SK-N-SH (cell line): ENCODE measurements around the gene VEGFA. TPM values are rescaled to one million over a fixed set of nuclear protein-coding genes. Genes with fewer than 3 reads are reported as not detected.

Experiments
- CTCF ChIA-PET: fragments of 300-600, 350-600 bp; formaldehyde crosslinking; extraction: SDS; loops from one replicate; lab custom pipeline; 2021; lab: Yijun Ruan, JAX
- POLR2A ChIA-PET: fragments of 350-600 bp; sonication (Branson Sonifier 250); formaldehyde crosslinking; extraction: SDS; loops from one replicate; lab custom pipeline; 2020; ENCODE audit warnings: antibody characterized with exemption, inconsistent platforms; lab: Yijun Ruan, JAX
- DNase-seq: peaks from one replicate; pipeline ENCODE4 v3.0.0; 2012
- H2AFZ ChIP-seq: fragments of 200-600 bp; sonication (generic); 2 replicates; pipeline ENCODE4 v1.8.1; 2016; ENCODE audit warnings: antibody characterized with exemption, mild to moderate bottlenecking, low read depth
- H3F3A ChIP-seq: fragments of 200-600 bp; sonication (generic); replicated peaks from 2 replicates; pipeline ENCODE3; 2016; ENCODE audit warnings: antibody characterized with exemption, mild to moderate bottlenecking; ENCODE audit not compliant: insufficient read depth
- H3K27ac ChIP-seq, 2 experiments: fragments of 200-500 bp in 1 of 2; fragments of 200-600 bp in 1 of 2; sonication (Bioruptor generic) in 1 of 2; sonication (generic), shearing (Covaris generic) in 1 of 2; 2 replicates each; pipeline versions ENCODE4 v1.5.1 to v1.6.1; 2014 to 2016; ENCODE audit warnings: low read depth in 2 of 2, inconsistent platforms in 1 of 2, low read length in 1 of 2, mild to moderate bottlenecking in 1 of 2, mixed read lengths in 1 of 2
- H3K27me3 ChIP-seq: fragments of 200-600 bp; sonication (generic), shearing (Covaris generic); 2 replicates; pipeline ENCODE4 v1.6.1; 2016; ENCODE audit warnings: mixed run types; ENCODE audit not compliant: insufficient read depth
- H3K36me3 ChIP-seq, 2 experiments: fragments of 200-500 bp in 1 of 2; fragments of 200-600 bp in 1 of 2; sonication (Bioruptor generic) in 1 of 2; sonication (generic) in 1 of 2; replicated peaks in 1 of 2; 2 replicates each; pipeline versions ENCODE3 to v1.5.1; 2014 to 2016; ENCODE audit warnings: low read length in 1 of 2, mild to moderate bottlenecking in 1 of 2; ENCODE audit not compliant: insufficient read depth in 2 of 2, control insufficient read depth in 1 of 2
- H3K4me1 ChIP-seq, 2 experiments: fragments of 200-500 bp in 1 of 2; fragments of 200-600 bp in 1 of 2; sonication (Bioruptor generic) in 1 of 2; sonication (generic), shearing (Covaris generic) in 1 of 2; 2 replicates each; pipeline versions ENCODE4 v1.5.1 to v1.6.1; 2014 to 2016; ENCODE audit warnings: low read depth in 1 of 2, low read length in 1 of 2, mixed run types in 1 of 2; ENCODE audit not compliant: insufficient read depth in 2 of 2, control insufficient read depth in 1 of 2
- H3K4me2 ChIP-seq: fragments of 200-600 bp; sonication (generic), shearing (Covaris generic); 2 replicates; pipeline ENCODE4 v1.6.1; 2017; ENCODE audit warnings: mixed run types
- H3K4me3 ChIP-seq, 2 experiments: fragments of 200-500 bp in 1 of 2; fragments of 200-600 bp in 1 of 2; sonication (Bioruptor generic) in 1 of 2; sonication (generic), shearing (Covaris generic) in 1 of 2; 2 replicates each; pipeline versions ENCODE4 v1.5.1 to v1.8.1; 2014 to 2016; ENCODE audit warnings: low read depth in 2 of 2, inconsistent platforms in 1 of 2, low read length in 1 of 2, mild to moderate bottlenecking in 1 of 2, mixed read lengths in 1 of 2, moderate library complexity in 1 of 2
- H3K79me2 ChIP-seq: fragments of 200-600 bp; sonication (generic); 2 replicates; pipeline ENCODE4 v1.8.1; 2017; ENCODE audit warnings: mild to moderate bottlenecking; ENCODE audit not compliant: insufficient read depth
- H3K9ac ChIP-seq: fragments of 200-600 bp; sonication (generic); 2 replicates; pipeline ENCODE4 v1.6.1; 2017; ENCODE audit warnings: mixed run types
- H3K9me2 ChIP-seq: fragments of 200-600 bp; sonication (generic); 2 replicates; pipeline ENCODE4 v1.6.1; 2017; ENCODE audit warnings: mixed run types
- H3K9me3 ChIP-seq: fragments of 200-600 bp; sonication (generic); 2 replicates; pipeline ENCODE4 v1.6.1; 2017; ENCODE audit warnings: mixed run types, mild to moderate bottlenecking, moderate library complexity
- H4K20me1 ChIP-seq: fragments of 200-600 bp; sonication (generic); 2 replicates; pipeline ENCODE4 v1.6.1; 2017; ENCODE audit warnings: mild to moderate bottlenecking, mixed run types; ENCODE audit not compliant: insufficient read depth
- ELF1 ChIP-seq: IDR thresholded peaks from 2 replicates; pipeline ENCODE4 v1.4.0; 2012
- FOXJ3 ChIP-seq: sonication (generic); formaldehyde crosslinking; IDR thresholded peaks from 2 replicates; pipeline ENCODE4 v1.5.1; 2020; ENCODE audit warnings: mild to moderate bottlenecking, missing genetic modification reagents
- GATA2 ChIP-seq: sonication (generic); formaldehyde crosslinking; IDR thresholded peaks from 2 replicates; pipeline ENCODE4 v1.5.0; 2020; ENCODE audit warnings: mild to moderate bottlenecking, missing genetic modification reagents
- MEF2A ChIP-seq: IDR thresholded peaks from 2 replicates; pipeline ENCODE4 v1.4.0; 2012; ENCODE audit warnings: low read depth, borderline replicate concordance
- NRF1 ChIP-seq: IDR thresholded peaks from 2 replicates; pipeline ENCODE4 v1.6.1; 2012; ENCODE audit warnings: low read depth, mild to moderate bottlenecking, low read length
- POLR2AphosphoS5 ChIP-seq: IDR thresholded peaks from 2 replicates; pipeline ENCODE4 v1.6.1; 2012; ENCODE audit warnings: low read depth, low read length
- RAD21 ChIP-seq: IDR thresholded peaks from 2 replicates; pipeline ENCODE4 v1.6.1; 2012; ENCODE audit warnings: mild to moderate bottlenecking, low read length
- TAF1 ChIP-seq: IDR thresholded peaks from 2 replicates; pipeline ENCODE4 v1.6.1; 2012; ENCODE audit warnings: low read depth, mild to moderate bottlenecking, low read length, moderate library complexity, borderline replicate concordance
- TCF12 ChIP-seq: IDR thresholded peaks from 2 replicates; pipeline ENCODE4 v1.4.0; 2012
- ZBTB33 ChIP-seq: IDR thresholded peaks from 2 replicates; pipeline ENCODE4 v1.4.0; 2012; ENCODE audit warnings: low read depth, borderline replicate concordance
- WGBS: methylation state at CpG from one replicate; pipeline ENCODE4 v1.1.6; 2017; ENCODE audit warnings: low lambda C conversion rate; 5-methylcytosine and 5-hydroxymethylcytosine counted together
- polyA plus RNA-seq, 3 experiments: library from polyadenylated mRNA; depleted of rRNA; stranded (reverse); fragments of >200 nt; gene quantifications; 2 replicates each; pipeline ENCODE4 v1.2.3, GENCODE V29; 2012
- TF ChIP-seq, protein P1 (sequence below): fragments of 150-350 bp; IDR thresholded peaks from 2 replicates; pipeline ENCODE4 v1.6.1; 2017; ENCODE audit warnings: antibody characterized with exemption, low read length, low read depth, borderline replicate concordance
- TF ChIP-seq, protein P2 (sequence below): fragments of 150-350 bp; IDR thresholded peaks from 2 replicates; pipeline ENCODE4 v1.6.1; 2016; ENCODE audit warnings: mild to moderate bottlenecking, low read depth, low read length

VEGFA gene
- polyA plus RNA-seq, 1 of the 3 experiments (the other 2 are of a cell fraction): 81.0 TPM

- Histone ChIP-seq H3K36me3 (peaks cover 15 to 92% of the 10 kb centered on the region in 2 experiments), H3K4me2 (no peak overlapping the region), H3K27me3 (no peaks in the 10 kb centered on the region), H3K9me2 (no peaks in the 10 kb centered on the region), H4K20me1 (peaks cover 50% of the 10 kb centered on the region), H3K9me3 (no peaks in the 10 kb centered on the region), H3K4me3 (no peak overlapping the region), H3K9ac (no peak overlapping the region), H2AFZ (no peak overlapping the region), H3K79me2 (peaks cover 15% of the 10 kb centered on the region; the same call in 1 of the 2 replicates), H3K27ac (no peak overlapping the region), H3F3A (no peaks in the 10 kb centered on the region), H3K4me1 (peaks cover 0 to 61% of the 10 kb centered on the region in 2 experiments; a peak in 1 of 4 replicates)
- ChIA-PET CTCF (interaction anchor here (1.4 to 3.7 kb wide), 4 partner anchors 7 to 170 kb away, joined by 3 to 27 read pairs (median 12); partner anchors contain the start of gene VEGFA), POLR2A (interaction anchor here (1.1 to 1.4 kb wide), 2 partner anchors 8 to 161 kb away, joined by 5 to 6 read pairs; no protein-coding TSS in a partner anchor)
- 93% methylated on average over 12 of the region's 24 CpGs for WGBS
- TF ChIP-seq FOXJ3 (CRISPR knock-in tag) (no peak), TCF12 (no peak), ELF1 (no peak), TAF1 (no peak), POLR2AphosphoS5 (no peak), MEF2A (no peak), ZBTB33 (no peak), GATA2 (CRISPR knock-in tag) (no peak), NRF1 (no peak), RAD21 (no peak)
- TF ChIP-seq, protein P1, sequence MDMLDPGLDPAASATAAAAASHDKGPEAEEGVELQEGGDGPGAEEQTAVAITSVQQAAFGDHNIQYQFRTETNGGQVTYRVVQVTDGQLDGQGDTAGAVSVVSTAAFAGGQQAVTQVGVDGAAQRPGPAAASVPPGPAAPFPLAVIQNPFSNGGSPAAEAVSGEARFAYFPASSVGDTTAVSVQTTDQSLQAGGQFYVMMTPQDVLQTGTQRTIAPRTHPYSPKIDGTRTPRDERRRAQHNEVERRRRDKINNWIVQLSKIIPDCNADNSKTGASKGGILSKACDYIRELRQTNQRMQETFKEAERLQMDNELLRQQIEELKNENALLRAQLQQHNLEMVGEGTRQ: no peak
- TF ChIP-seq, protein P2, sequence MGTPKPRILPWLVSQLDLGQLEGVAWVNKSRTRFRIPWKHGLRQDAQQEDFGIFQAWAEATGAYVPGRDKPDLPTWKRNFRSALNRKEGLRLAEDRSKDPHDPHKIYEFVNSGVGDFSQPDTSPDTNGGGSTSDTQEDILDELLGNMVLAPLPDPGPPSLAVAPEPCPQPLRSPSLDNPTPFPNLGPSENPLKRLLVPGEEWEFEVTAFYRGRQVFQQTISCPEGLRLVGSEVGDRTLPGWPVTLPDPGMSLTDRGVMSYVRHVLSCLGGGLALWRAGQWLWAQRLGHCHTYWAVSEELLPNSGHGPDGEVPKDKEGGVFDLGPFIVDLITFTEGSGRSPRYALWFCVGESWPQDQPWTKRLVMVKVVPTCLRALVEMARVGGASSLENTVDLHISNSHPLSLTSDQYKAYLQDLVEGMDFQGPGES: no peak
- DNase-seq: no peak
Measured at GRCh38 chr6:43780941-43781928, 11.2 kb downstream of the VEGFA start.
